ENCODE measurements around the gene CADPS2.
"Not testable (repeated sequence)": the region's sequence is repeated elsewhere in the genome, so short reads cannot be mapped to it uniquely, and the experiment has no call there.

The CADPS2 gene

DNA sequence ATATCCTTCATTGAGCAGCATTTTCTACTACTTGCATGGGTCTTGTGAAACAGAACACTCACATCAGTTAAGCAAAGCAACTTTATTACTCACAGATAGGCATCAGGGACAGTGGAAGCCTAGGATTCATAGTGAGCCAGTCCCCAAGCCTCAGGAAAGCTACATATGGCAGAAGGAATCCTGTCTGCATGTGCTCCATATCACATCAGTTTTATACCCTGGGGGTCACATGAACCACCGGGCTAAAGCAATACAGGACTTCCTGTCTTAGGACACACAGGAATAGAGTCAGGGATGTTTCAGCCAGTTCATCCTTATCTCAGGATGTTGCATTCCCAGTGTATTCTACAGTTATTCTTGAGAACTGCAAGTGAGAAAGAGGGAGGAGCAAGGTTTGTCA lies 596.8 kb downstream of the CADPS2 start:
- DNase-seq (ENCODE audit: low spot score) = no peak

DNA sequence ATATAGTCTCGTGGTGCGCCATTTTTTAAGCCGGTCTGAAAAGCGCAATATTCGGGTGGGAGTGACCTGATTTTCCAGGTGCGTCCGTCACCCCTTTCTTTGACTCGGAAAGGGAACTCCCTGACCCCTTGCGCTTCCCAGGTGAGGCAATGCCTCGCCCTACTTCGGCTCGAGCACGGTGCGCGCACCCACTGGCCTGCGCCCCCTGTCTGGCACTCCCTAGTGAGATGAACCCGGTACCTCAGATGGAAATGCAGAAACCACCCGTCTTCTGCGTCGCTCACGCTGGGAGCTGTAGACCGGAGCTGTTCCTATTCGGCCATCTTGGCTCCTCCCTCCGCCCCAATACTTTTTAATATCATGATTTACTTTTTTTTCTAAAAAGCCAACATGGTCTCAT lies 601.7 kb downstream of the CADPS2 start:
- not testable (repeated sequence) for DNase-seq (ENCODE audit: low spot score)

DNA sequence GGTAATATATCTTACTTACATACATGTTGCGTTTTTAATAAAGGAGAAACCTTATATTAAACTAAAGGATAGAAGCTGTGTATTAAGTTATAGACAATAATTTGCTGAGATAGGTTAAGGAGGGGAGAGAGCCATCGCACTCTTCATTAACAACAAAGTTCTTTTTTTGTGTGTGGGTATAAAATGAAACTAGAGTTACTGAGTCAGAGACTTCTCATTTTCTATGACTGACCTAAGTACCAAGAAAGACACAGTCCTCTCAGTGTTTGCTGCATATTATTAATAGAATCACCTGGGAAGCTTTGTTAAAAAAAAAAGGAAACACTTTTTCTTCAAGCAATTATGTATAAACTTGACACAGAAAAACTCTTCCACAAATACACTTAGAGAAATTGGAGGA lies 613.1 kb downstream of the CADPS2 start:
- DNase-seq (ENCODE audit: low spot score) = no peak

DNA sequence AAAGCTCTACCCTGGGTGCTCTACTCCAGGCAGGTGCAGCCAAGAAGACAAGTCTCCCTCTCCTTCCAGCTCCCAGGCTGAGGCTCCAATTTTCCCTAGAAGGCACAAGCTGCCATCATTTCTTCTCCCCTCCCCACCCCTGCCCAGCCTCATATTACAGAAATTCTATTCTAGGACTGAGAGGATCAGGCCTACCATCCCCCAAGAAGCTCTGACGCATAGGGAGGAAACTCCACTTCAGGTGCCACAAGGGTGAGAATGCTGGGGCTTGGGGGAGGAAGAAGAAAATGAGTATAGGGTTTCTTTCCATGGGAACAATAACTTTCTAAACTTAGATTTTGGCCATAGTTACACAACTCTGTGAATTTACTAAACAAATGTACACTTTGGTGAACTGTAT lies 617.0 kb downstream of the CADPS2 start:
- no peak for DNase-seq (ENCODE audit: low spot score)
